OCI-LY7 (cell line): ENCODE data around the gene DMRTA1.

Experiments
- CTCF ChIP-seq: fragments of 200-600 bp; sonication (generic); conservative IDR thresholded peaks from 2 replicates; pipeline ENCODE4 v1.5.1; 2014; ENCODE audit warnings: mild to moderate bottlenecking, antibody characterized with exemption, low read length, moderate library complexity, mixed read lengths
- EZH2phosphoT487 ChIP-seq: fragments of 200-600 bp; sonication (generic); IDR thresholded peaks from 2 replicates; pipeline ENCODE4 v1.6.1; 2018; ENCODE audit warnings: low read depth, borderline replicate concordance, mild to moderate bottlenecking, mixed run types, antibody characterized with exemption, low read length, moderate library complexity, mixed read lengths

DNA sequence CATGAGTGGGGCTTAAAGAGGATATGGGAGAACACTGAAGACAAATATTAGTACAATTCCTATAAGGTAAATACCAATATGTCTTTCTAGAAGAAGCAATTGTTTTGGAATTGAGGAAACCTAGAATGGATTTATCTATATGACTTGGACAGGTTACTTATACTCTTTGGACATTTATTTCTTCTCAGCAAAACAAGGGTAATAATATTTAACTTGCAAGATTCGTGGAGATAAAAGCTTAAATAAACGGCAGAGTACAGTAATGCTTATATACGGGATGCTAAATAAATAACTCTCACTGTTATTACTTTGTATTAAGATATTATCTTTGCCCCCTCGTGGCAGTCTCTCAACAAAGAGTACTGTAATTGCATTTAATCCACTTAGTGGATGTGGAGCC, 8.6 kb downstream of the DMRTA1 start:
- TF ChIP-seq EZH2phosphoT487 (no peak), CTCF (no peak)
